SK-N-MC (cell line): ENCODE data around the gene KCNE4.

Experiments used
- DNase-seq: peaks from one replicate; pipeline ENCODE4 v3.0.0-alpha.2; 2011; ENCODE audit warnings: low read depth, low spot score
- H3K27ac ChIP-seq: fragments of 200-600 bp; sonication (generic); 2 replicates; pipeline ENCODE4 v1.5.1; 2016; ENCODE audit warnings: mixed run types
- H3K36me3 ChIP-seq: fragments of 200-600 bp; sonication (generic); 2 replicates; pipeline ENCODE4 v1.6.1; 2017; ENCODE audit warnings: antibody characterized with exemption, low read length, mixed read lengths; ENCODE audit not compliant: insufficient read depth
- H3K4me3 ChIP-seq: fragments of 200-600 bp; sonication (generic); 2 replicates; pipeline ENCODE4 v1.5.1; 2016
- H3K9ac ChIP-seq: fragments of 200-600 bp; sonication (generic); 2 replicates; pipeline ENCODE4 v1.8.0; 2017; ENCODE audit warnings: mixed run types, mixed read lengths; ENCODE audit not compliant: insufficient read length
- H3K9me3 ChIP-seq: fragments of 200-600 bp; sonication (generic); 2 replicates; pipeline ENCODE4 v1.6.1; 2017; ENCODE audit warnings: low read depth, mild to moderate bottlenecking, antibody characterized with exemption, low read length, moderate library complexity, mixed read lengths
- EZH2 ChIP-seq: fragments of 200-600 bp; sonication (generic); IDR thresholded peaks from one replicate; pipeline ENCODE4 v1.6.1; 2017; ENCODE audit warnings: antibody characterized with exemption
- FOXP2 ChIP-seq: optimal IDR thresholded peaks from 2 replicates; pipeline ENCODE3; 2011; ENCODE audit warnings: mild to moderate bottlenecking, moderate library complexity; ENCODE audit not compliant: insufficient read depth; ENCODE audit errors: extremely low read length, control extremely low read depth
- POLR2AphosphoS5 ChIP-seq: IDR thresholded peaks from 2 replicates; pipeline ENCODE4 v1.6.1; 2012; ENCODE audit warnings: mild to moderate bottlenecking, low read depth, low read length, borderline replicate concordance

The KCNE4 gene

DNA sequence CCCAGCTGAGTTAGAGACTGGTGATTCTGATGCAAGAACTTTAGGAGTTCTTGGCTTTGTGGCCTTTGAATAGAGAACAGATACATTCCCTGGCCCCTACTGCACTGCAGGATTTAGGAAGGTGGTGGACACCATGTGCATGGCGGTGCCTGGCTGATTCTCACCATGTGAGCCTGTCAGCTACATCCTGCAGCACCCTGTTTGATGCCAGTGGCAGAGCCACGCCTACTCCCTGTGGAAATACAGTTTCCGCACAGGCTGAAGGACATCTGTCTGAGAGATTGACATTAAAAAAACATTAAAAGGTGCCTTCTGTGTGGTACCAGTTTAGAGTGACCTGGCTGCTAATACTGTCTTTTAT lies 50.0 kb downstream of the KCNE4 start:
- H3K9me3 ChIP-seq = no peaks in the 10 kb centered on the region
- DNase-seq = no peak
- H3K36me3 ChIP-seq = no peaks in the 10 kb centered on the region
- TF ChIP-seq POLR2AphosphoS5 (no peak), EZH2 (no peak), FOXP2 (no peak)
- peak overlapping the region; percentile 1; the same call in 1 of the 2 replicates for H3K4me3 ChIP-seq
- peak overlapping the region; percentile 50; the same call in 1 of the 2 replicates for H3K27ac ChIP-seq
- H3K9ac ChIP-seq = no peak overlapping the region

DNA sequence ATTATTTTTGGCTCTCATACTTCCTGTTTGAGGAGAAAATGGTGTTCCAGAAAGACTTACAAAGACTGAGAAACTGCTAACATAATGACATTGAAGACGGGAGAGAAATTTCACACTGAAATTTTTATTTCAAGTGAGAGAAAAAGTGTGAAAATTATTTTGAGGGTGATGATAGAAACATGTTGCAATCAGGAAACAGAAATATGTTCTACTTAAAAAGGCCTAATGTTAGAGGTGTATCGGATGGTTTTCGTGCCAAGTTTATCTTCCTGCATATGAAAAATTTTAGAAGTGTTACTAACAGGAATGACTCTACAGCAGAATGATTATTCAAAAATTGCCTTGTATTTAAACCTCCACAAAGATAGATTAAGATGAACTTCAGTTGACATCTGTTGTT lies 50.5 kb downstream of the KCNE4 start:
- Histone ChIP-seq H3K4me3 (peak overlapping the region; percentile 1; the same call in 1 of the 2 replicates), H3K27ac (peak overlapping the region; percentile 50; the same call in 1 of the 2 replicates), H3K9ac (no peak overlapping the region), H3K9me3 (no peaks in the 10 kb centered on the region), H3K36me3 (no peaks in the 10 kb centered on the region)
- TF ChIP-seq FOXP2 (no peak), EZH2 (no peak), POLR2AphosphoS5 (no peak)
- no peak for DNase-seq

DNA sequence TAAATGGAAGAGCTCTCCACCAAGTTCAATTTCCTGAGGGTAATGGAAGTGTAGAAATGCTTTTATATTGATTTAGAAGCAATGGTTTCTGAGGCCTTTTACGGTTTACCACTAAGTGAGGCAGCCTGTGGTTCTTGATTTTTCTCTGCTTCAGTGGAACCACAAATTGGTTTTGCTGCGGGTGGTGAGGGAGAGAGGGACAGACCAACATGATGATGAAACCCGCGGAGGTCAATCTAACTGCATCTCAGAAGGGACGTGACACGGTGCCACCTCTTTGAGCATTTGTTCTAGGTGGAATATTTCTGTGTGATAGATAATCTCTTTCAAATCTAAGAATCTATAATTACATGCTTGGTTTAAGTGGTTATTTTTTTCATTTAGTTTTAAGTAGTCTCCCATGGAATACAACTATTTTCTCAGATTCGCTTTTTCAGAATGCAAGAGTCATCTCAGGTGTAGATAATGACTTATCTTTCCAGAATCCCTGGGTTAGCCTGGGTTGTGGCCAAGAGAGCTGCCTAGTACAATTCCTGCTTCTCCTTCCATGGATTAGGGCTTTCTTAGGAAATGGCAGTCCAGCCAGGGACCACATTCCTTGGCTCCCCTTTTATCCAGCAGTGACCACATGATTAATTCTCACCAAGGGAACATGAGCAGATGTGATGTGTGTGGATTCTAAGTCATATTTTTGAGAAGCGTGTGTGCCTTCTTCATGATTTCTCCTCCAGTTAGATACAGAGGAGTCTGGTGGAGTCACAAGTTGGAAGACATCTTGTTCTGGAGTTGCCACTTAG lies 52.5 kb downstream of the KCNE4 start:
- no peak for DNase-seq
- TF ChIP-seq FOXP2 = no peak
- TF ChIP-seq POLR2AphosphoS5 = no peak
- TF ChIP-seq EZH2 = no peak
- Histone ChIP-seq H3K4me3 (no peak overlapping the region), H3K27ac (peak overlapping the region; percentile 33), H3K9me3 (no peaks in the 10 kb centered on the region), H3K9ac (no peak overlapping the region), H3K36me3 (no peaks in the 10 kb centered on the region)
